Measurements from ENCODE around the gene EDA2R. TPM values are rescaled to one million over a fixed set of nuclear protein-coding genes. Genes with fewer than 3 reads are reported as not detected.

The EDA2R gene, protein sequence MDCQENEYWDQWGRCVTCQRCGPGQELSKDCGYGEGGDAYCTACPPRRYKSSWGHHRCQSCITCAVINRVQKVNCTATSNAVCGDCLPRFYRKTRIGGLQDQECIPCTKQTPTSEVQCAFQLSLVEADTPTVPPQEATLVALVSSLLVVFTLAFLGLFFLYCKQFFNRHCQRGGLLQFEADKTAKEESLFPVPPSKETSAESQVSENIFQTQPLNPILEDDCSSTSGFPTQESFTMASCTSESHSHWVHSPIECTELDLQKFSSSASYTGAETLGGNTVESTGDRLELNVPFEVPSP
- total RNA-seq = 2.0 and 13.9 TPM in 2 replicates

DNA sequence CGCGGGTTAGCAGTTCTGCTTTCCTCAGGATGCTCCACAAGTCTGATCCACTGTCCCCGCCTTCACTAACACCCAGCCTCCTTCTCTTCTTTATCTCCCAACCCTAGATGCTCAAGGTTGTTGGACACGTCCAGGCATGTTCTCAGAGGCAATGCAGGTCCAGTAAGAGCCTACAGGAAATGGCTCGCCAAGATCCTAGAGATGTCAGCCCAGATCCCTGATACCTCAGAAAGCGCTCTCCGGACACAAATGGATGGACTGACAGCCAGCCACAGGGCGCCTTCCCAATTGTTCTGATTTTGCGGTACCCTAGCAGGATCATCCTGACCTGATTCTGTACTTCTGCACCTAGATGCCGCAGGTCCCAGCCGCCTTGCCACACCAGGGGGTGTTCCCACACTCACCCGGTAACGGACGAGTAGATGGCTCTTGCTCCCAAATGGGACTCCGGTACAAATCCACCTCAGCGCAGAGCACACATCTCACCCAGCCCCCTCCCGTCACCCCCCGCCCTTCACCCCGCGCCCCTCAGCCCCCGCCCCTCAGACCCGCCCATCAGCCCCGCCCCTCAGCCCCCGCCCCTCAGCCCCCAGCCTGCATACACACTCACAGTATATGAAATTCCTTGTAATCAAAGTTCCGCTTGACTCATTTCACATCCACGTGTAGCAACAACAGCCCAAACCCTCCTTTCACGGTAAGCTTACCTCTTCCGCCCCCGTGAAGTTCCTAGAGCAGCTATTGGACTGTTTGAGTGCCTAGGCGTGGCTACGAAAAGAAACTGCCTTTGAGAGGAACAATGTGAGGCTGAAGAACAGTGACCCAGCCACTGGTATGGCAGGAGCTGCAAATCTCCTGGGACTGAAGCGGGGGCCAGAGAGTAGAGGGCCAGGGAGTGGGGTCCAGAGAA lies at the start of gene EDA2R:
EDA2R (minus strand) TSS at position 488 of the 910 bp plus-strand sequence. CDS start 23,058 bp downstream, outside the sequence.

